HEK293 (cell line): ENCODE measurements around the gene ARHGAP11A.
A peak's percentile ranks its signal among the peaks of the same experiment; 100 is the strongest.

ENCODE experiments used
- CTCF ChIA-PET: fragments of 350-600 bp; formaldehyde crosslinking; extraction: SDS; loops from one replicate; lab custom pipeline; 2021; ENCODE audit warnings: antibody characterized with exemption; lab: Yijun Ruan, JAX
- POLR2A ChIA-PET: fragments of 300-600 bp; formaldehyde crosslinking; extraction: SDS; loops from one replicate; lab custom pipeline; 2020; ENCODE audit warnings: antibody characterized with exemption, inconsistent platforms; lab: Yijun Ruan, JAX
- H3K27ac ChIP-seq: fragments of 200-500 bp; sonication (Bioruptor generic); 2 replicates; pipeline ENCODE4 v1.5.1; 2014; ENCODE audit warnings: low read depth, low read length, control low read depth, inconsistent platforms; ENCODE audit errors: extremely low read depth
- H3K36me3 ChIP-seq, 2 experiments: fragments of 200-500 bp in 1 of 2; sonication (Bioruptor generic) in 1 of 2; 1 replicate in 1 of 2; 2 replicates in 1 of 2; pipeline ENCODE4 v1.5.1; 2014 to 2017; ENCODE audit warnings: inconsistent platforms in 2 of 2, low read length in 2 of 2; ENCODE audit not compliant: control insufficient read depth in 2 of 2, insufficient read depth in 1 of 2
- H3K4me1 ChIP-seq: fragments of 200-500 bp; sonication (Bioruptor generic); 2 replicates; pipeline ENCODE4 v1.5.1; 2014; ENCODE audit warnings: mild to moderate bottlenecking, low read length, inconsistent platforms; ENCODE audit not compliant: control insufficient read depth, insufficient read depth
- H3K4me3 ChIP-seq: 2 replicates; pipeline ENCODE4 v1.5.1; 2011; ENCODE audit warnings: low read depth, mild to moderate bottlenecking, control low read depth, low read length, moderate library complexity
- H3K9me3 ChIP-seq: fragments of 200-500 bp; sonication (Bioruptor generic); 2 replicates; pipeline ENCODE4 v1.5.1; 2014; ENCODE audit warnings: low read depth, low read length, inconsistent platforms; ENCODE audit not compliant: control insufficient read depth, insufficient read depth
- GLIS1 ChIP-seq: fragments of 450-650 bp; formaldehyde crosslinking; IDR thresholded peaks from 2 replicates; pipeline ENCODE4 v1.5.1; 2016; ENCODE audit warnings: missing biosample characterization, missing genetic modification characterization
- HIC1 ChIP-seq: fragments of 450-650 bp; formaldehyde crosslinking; IDR thresholded peaks from 2 replicates; pipeline ENCODE4 v1.5.1; 2016; ENCODE audit warnings: missing biosample characterization, missing genetic modification characterization
- HOXC10 ChIP-seq: sonication (generic); formaldehyde crosslinking; IDR thresholded peaks from 2 replicates; pipeline ENCODE4 v1.8.1; 2023; ENCODE audit warnings: mild to moderate bottlenecking, missing genetic modification reagents
- MEIS1 ChIP-seq: sonication (generic); formaldehyde crosslinking; IDR thresholded peaks from 2 replicates; pipeline ENCODE4 v1.8.1; 2022; ENCODE audit warnings: missing genetic modification reagents, mild to moderate bottlenecking, borderline replicate concordance
- MZF1 ChIP-seq: fragments of 450-650 bp; formaldehyde crosslinking; IDR thresholded peaks from 2 replicates; pipeline ENCODE4 v1.5.1; 2017; ENCODE audit warnings: missing biosample characterization, missing genetic modification characterization, borderline replicate concordance
- PATZ1 ChIP-seq: fragments of 450-650 bp; formaldehyde crosslinking; IDR thresholded peaks from 2 replicates; pipeline ENCODE4 v1.5.1; 2016; ENCODE audit warnings: missing biosample characterization, missing genetic modification characterization
- SCRT2 ChIP-seq: fragments of 450-650 bp; formaldehyde crosslinking; IDR thresholded peaks from 2 replicates; pipeline ENCODE4 v1.5.1; 2016; ENCODE audit warnings: missing biosample characterization, missing genetic modification characterization
- ZBTB44 ChIP-seq: fragments of 450-650 bp; IDR thresholded peaks from 2 replicates; pipeline ENCODE4 v1.5.1; 2018; ENCODE audit warnings: missing biosample characterization, mild to moderate bottlenecking, missing genetic modification characterization
- ZIC2 ChIP-seq: fragments of 450-650 bp; formaldehyde crosslinking; IDR thresholded peaks from 2 replicates; pipeline ENCODE4 v1.5.1; 2016; ENCODE audit warnings: missing biosample characterization, missing genetic modification characterization
- ZNF133 ChIP-seq: fragments of 450-650 bp; formaldehyde crosslinking; IDR thresholded peaks from 2 replicates; pipeline ENCODE4 v1.5.1; 2016; ENCODE audit warnings: missing biosample characterization, missing genetic modification characterization
- ZNF16 ChIP-seq: fragments of 450-650 bp; formaldehyde crosslinking; IDR thresholded peaks from 2 replicates; pipeline ENCODE4 v1.5.1; 2016; ENCODE audit warnings: low read depth, missing biosample characterization, missing genetic modification characterization
- ZNF184 ChIP-seq: fragments of 450-650 bp; IDR thresholded peaks from 2 replicates; pipeline ENCODE4 v1.5.1; 2018; ENCODE audit warnings: missing biosample characterization, mild to moderate bottlenecking, missing genetic modification characterization
- ZNF223 ChIP-seq: fragments of 450-650 bp; formaldehyde crosslinking; IDR thresholded peaks from 2 replicates; pipeline ENCODE4 v1.5.1; 2016; ENCODE audit warnings: missing biosample characterization, missing genetic modification characterization
- ZNF239 ChIP-seq: fragments of 450-650 bp; formaldehyde crosslinking; IDR thresholded peaks from 2 replicates; pipeline ENCODE4 v1.5.1; 2016; ENCODE audit warnings: missing biosample characterization, missing genetic modification characterization
- ZNF335 ChIP-seq: fragments of 450-650 bp; formaldehyde crosslinking; conservative IDR thresholded peaks from 2 replicates; pipeline ENCODE4 v1.5.1; 2016; ENCODE audit warnings: missing biosample characterization, missing genetic modification characterization
- ZNF394 ChIP-seq: fragments of 450-650 bp; formaldehyde crosslinking; IDR thresholded peaks from 2 replicates; pipeline ENCODE4 v1.5.1; 2016; ENCODE audit warnings: missing biosample characterization, missing genetic modification characterization, mild to moderate bottlenecking, moderate library complexity, borderline replicate concordance
- ZNF561 ChIP-seq: fragments of 450-650 bp; IDR thresholded peaks from 2 replicates; pipeline ENCODE4 v1.5.1; 2018; ENCODE audit warnings: missing biosample characterization, missing genetic modification characterization, borderline replicate concordance
- ZNF571 ChIP-seq: fragments of 450-650 bp; formaldehyde crosslinking; IDR thresholded peaks from 2 replicates; pipeline ENCODE4 v1.5.0; 2017; ENCODE audit warnings: missing biosample characterization, missing genetic modification characterization
- ZNF596 ChIP-seq: fragments of 450-650 bp; IDR thresholded peaks from 2 replicates; pipeline ENCODE4 v1.5.0; 2018; ENCODE audit warnings: missing biosample characterization, mild to moderate bottlenecking, missing genetic modification characterization, moderate library complexity
- ZNF610 ChIP-seq: fragments of 450-650 bp; formaldehyde crosslinking; IDR thresholded peaks from 2 replicates; pipeline ENCODE4 v1.5.1; 2016; ENCODE audit warnings: missing biosample characterization, missing genetic modification characterization, borderline replicate concordance
- ZNF639 ChIP-seq: fragments of 450-650 bp; formaldehyde crosslinking; IDR thresholded peaks from 2 replicates; pipeline ENCODE4 v1.5.1; 2016; ENCODE audit warnings: missing biosample characterization, missing genetic modification characterization
- ZNF792 ChIP-seq: fragments of 450-650 bp; formaldehyde crosslinking; IDR thresholded peaks from 2 replicates; pipeline ENCODE4 v1.5.1; 2016; ENCODE audit warnings: missing biosample characterization, missing genetic modification characterization
- ZNF843 ChIP-seq: fragments of 450-650 bp; formaldehyde crosslinking; IDR thresholded peaks from 2 replicates; pipeline ENCODE4 v1.5.1; 2016; ENCODE audit warnings: missing biosample characterization, missing genetic modification characterization
- ZSCAN30 ChIP-seq: fragments of 450-650 bp; IDR thresholded peaks from 2 replicates; pipeline ENCODE4 v1.5.1; 2018; ENCODE audit warnings: missing biosample characterization, mild to moderate bottlenecking, missing genetic modification characterization, moderate library complexity

ARHGAP11A gene

GRCh38 chr15:32659340-32660155 lies 44.2 kb downstream of the ARHGAP11A start:
- H3K36me3 ChIP-seq: no peaks in the 10 kb centered on the region; a peak in 1 of 3 replicates

GRCh38 chr15:32663671-32664070 lies 48.4 kb downstream of the ARHGAP11A start:
- ChIA-PET CTCF (interaction anchor here (0.7 to 3.1 kb wide), 11 partner anchors 14 to 350 kb away, joined by 3 to 80 read pairs (median 7); no protein-coding TSS in a partner anchor), POLR2A (no interaction called here)
- Histone ChIP-seq H3K9me3 (no peaks in the 10 kb centered on the region), H3K27ac (no peak overlapping the region), H3K36me3 (no peaks in the 10 kb centered on the region; a peak in 1 of 3 replicates), H3K4me1 (no peaks in the 10 kb centered on the region), H3K4me3 (no peak overlapping the region)
- TF ChIP-seq ZNF610 (tag by site-specific recombination) (no peak), PATZ1 (tag by site-specific recombination) (no peak), MZF1 (tag by site-specific recombination) (no peak), ZBTB44 (tag by site-specific recombination) (no peak), ZNF184 (no peak), ZNF792 (tag by site-specific recombination) (no peak), ZNF843 (no peak), ZNF239 (tag by site-specific recombination) (no peak), MEIS1 (CRISPR knock-in tag) (no peak), ZNF571 (tag by site-specific recombination) (no peak), GLIS1 (tag by site-specific recombination) (no peak)

More at GRCh38 chr15:32659340-32660155, 44.2 kb downstream of the ARHGAP11A start:
- H3K4me1 ChIP-seq: no peaks in the 10 kb centered on the region
- ChIA-PET POLR2A (no interaction called here), CTCF (interaction anchor here (0.5 to 2.5 kb wide), 6 partner anchors 10 to 427 kb away, joined by 3 to 17 read pairs (median 4); no protein-coding TSS in a partner anchor)
- TF ChIP-seq ZNF596 (tag by site-specific recombination): no peak
- TF ChIP-seq ZNF335 (tag by site-specific recombination): 0 out of 2 replicates have a peak, but pooled peaks have one; percentile 25
- TF ChIP-seq ZIC2 (tag by site-specific recombination): peak; percentile 93
- no peak overlapping the region for H3K27ac ChIP-seq
- no peak overlapping the region for H3K4me3 ChIP-seq
- no peaks in the 10 kb centered on the region for H3K9me3 ChIP-seq

- Histone ChIP-seq H3K36me3 (no peaks in the 10 kb centered on the region), H3K27ac (no peak overlapping the region)
- POLR2A ChIA-PET: no interaction called here
- TF ChIP-seq ZNF639 (tag by site-specific recombination): no peak
- TF ChIP-seq ZNF133 (tag by site-specific recombination): no peak
- TF ChIP-seq HOXC10 (CRISPR knock-in tag): no peak
- TF ChIP-seq ZNF223 (tag by site-specific recombination): no peak
- TF ChIP-seq ZNF394 (tag by site-specific recombination): no peak
- TF ChIP-seq SCRT2 (tag by site-specific recombination): no peak
- TF ChIP-seq ZSCAN30 (tag by site-specific recombination): no peak
- no peak for TF ChIP-seq ZNF16 (tag by site-specific recombination)
- TF ChIP-seq HIC1 (tag by site-specific recombination): no peak
- TF ChIP-seq ZNF561 (tag by site-specific recombination): no peak
Measured at GRCh38 chr15:32664796-32665195, 49.5 kb downstream of the ARHGAP11A start.

More at GRCh38 chr15:32664796-32665195, 49.5 kb downstream of the ARHGAP11A start:
- Histone ChIP-seq H3K4me1 (no peaks in the 10 kb centered on the region), H3K9me3 (no peaks in the 10 kb centered on the region), H3K4me3 (no peak overlapping the region)
- CTCF ChIA-PET: interaction anchor here (0.6 to 2.1 kb wide), 5 partner anchors 9 to 1398 kb away, joined by 3 to 7 read pairs (median 6); no protein-coding TSS in a partner anchor
